AG09309 (cell line): Measurements from ENCODE around the gene CCKAR.
"Not testable (repeated sequence)": the region's sequence is repeated elsewhere in the genome, so short reads cannot be mapped to it uniquely, and the experiment has no call there.

Experiments used
- DNase-seq: peaks from one replicate; pipeline ENCODE4 v3.0.0-alpha.2; 2010; ENCODE audit warnings: low read depth
- H3K4me3 ChIP-seq: 2 replicates; pipeline ENCODE4 v1.5.1; 2011; ENCODE audit warnings: mild to moderate bottlenecking, low read depth, low read length, moderate library complexity; ENCODE audit not compliant: control insufficient read depth
- CTCF ChIP-seq: IDR thresholded peaks from 2 replicates; pipeline ENCODE4 v1.5.1; 2011; ENCODE audit warnings: mild to moderate bottlenecking, low read depth, low read length, inconsistent platforms; ENCODE audit not compliant: insufficient read depth, control insufficient read depth; ENCODE audit errors: missing control alignments

Gene CCKAR

GRCh38 chr4:26509681-26510333 is 19.5 kb upstream of the CCKAR start:
- DNase-seq = peak; percentile 44
- TF ChIP-seq CTCF = no peak
- no peak overlapping the region for H3K4me3 ChIP-seq

DNA sequence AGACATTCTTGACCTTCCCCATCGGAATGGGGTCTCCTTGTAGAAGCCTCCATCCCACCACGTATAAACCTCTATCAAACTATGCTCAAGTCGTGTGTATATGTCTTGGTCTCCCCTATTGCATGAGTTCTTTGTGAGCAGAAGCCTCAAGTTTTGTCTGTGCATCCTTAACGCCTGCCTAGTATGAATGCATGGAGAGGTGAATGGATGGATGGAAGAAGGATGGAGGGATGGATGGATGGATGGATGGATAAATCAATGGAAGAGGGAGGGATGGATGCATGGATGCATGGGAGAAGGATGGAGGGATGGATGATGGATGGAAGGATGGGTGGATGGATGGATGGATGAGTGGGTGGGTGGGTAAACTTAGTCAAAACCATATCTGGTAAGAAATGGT is 17.0 kb upstream of the CCKAR start:
- H3K4me3 ChIP-seq = no peak overlapping the region
- no peak for DNase-seq
- no peak for TF ChIP-seq CTCF

DNA sequence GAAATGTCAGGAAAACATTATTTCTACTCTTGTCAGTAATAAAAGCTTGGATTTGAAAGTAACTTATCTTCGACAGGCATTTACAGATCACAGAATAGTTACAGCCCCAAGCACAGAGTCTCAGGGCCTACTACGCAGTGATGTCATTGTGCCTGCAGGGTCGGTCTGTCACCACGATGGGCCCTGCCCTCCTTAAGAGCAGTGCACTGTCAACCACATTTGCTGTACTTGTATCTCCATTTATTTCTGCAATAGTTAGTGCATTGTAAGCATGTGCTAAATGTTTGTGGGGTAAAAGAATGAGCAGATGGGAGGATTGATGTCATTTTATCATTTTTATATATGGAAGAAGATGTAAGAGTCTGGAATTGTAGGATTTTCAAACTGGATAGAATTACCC is 13.6 kb upstream of the CCKAR start:
- no peak for TF ChIP-seq CTCF
- DNase-seq = no peak
- H3K4me3 ChIP-seq = no peak overlapping the region

GRCh38 chr4:26503427-26503826 is 13.1 kb upstream of the CCKAR start:
- DNase-seq = no peak
- no peak overlapping the region for H3K4me3 ChIP-seq
- TF ChIP-seq CTCF = no peak

- DNase-seq = peak; percentile 88
- H3K4me3 ChIP-seq = not testable (repeated sequence)
Observed at GRCh38 chr4:26500565-26500999, 10.3 kb upstream of the CCKAR start.

DNA sequence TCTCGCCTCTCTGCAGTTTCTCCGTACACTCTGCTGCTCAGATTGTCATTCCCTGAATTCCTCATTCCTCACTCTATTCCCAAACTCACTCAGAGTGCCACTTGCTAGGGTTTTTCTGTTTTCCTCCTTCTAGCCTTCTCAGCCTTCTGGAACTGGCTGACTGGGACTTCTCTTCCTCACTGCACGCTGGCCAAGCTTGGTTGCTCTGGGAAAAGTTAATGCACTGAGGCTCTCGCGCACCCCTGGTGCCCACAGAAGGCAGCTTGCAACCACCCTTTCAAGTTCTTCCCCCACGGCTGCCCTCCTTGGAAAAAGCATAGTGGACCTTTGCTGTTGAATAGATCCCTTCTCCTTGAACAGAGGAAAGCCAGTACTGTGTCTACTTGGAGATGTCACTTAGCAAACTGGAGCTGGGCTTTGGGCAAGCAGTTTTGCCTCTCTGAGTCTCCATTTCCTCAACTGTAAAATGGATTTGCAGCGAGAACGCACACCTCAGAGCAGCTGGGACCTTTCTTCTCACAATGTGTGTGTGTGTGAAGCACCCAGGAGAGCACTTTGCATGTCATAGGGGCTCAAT is 6.0 kb upstream of the CCKAR start:
- peak; percentile 29 for TF ChIP-seq CTCF
- no peak overlapping the region for H3K4me3 ChIP-seq

DNA sequence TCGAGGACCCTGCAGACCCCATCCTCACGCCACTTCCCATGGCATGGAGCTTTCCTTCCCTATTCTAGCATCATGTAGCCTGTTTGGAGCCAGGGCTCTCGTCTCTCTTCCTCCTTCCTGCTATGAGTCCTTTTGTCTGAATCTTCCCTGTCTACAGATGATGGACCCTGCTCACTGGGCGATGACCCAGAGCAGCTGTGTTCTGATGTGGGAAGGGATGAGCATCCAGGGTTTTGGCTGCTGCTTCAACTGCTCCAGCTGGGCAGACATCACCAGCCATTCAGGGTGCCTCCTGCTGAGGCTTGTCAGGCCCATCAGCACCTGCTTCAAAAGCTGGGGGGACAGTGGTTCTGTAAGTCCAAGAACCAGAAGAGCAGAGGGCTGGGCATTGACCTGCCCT is 3.2 kb upstream of the CCKAR start:
- no peak for DNase-seq
- TF ChIP-seq CTCF = no peak
- H3K4me3 ChIP-seq = no peak overlapping the region

More for the DNA sequence above, 6.0 kb upstream of the CCKAR start:
- DNase-seq = no peak
